Activated CD8-positive, alpha-beta memory T cell treated with anti-CD3 and anti-CD28 coated beads for 1 hour (primary cell): Measurements from ENCODE around the gene SLAMF9.

Source experiments
- DNase-seq, 2 donors: peaks; one replicate each; pipeline ENCODE4 v3.0.0-alpha.2; 2020; ENCODE audit warnings: low read depth in 1 of 2; ENCODE audit errors: extremely low read depth in 1 of 2

Gene SLAMF9

GRCh38 chr1:159946242-159947187, 7.5 kb downstream of the SLAMF9 start:
- DNase-seq = no peak

DNA sequence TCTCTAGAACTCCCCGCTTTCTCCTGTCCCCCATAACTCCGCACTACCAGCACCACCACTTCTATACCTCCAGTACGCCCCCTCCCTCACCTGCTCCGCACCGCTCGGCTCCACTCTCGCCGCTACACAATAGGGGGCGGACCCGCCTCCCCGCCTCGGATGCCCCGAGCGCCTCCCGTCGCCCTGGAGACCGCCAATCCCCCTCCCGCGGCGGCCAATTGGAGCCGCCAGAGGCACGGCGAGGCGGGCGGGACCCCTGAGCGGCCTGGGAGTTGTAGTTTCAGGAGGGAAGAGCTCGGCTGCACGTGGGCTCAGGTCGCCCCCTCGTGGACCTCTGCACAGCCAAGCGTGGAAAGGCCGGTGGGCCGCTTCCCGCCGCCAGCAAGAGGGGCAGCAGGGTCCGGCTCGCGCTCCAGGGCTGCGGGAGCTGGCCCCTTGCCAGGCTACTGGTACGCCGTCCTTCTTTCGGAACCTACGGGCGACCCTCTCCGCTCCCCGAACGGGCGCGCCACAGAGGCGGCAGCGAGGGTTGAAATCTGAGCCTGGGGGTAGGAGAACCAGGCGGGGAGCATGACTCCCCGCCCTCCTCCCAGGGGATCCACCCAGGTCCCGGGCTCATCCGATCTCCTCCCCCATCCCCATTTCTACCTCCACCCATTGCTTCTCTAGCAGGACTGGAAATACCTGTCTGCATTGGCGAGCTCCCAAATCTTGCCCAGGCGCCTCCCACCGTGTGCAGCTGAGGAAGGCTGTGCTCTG, 8.4 kb downstream of the SLAMF9 start, which contains the start of gene IGSF9:
IGSF9 (minus strand) TSS at position 131 of the 759 bp plus-strand sequence. CDS start 2,159 bp downstream, outside the sequence.
- peak; percentile 64 to 71 for DNase-seq

- no peak for DNase-seq
Measured at GRCh38 chr1:159944623-159945455, 9.2 kb downstream of the SLAMF9 start.

GRCh38 chr1:159943908-159944622, 10.0 kb downstream of the SLAMF9 start:
- no peak for DNase-seq

DNA sequence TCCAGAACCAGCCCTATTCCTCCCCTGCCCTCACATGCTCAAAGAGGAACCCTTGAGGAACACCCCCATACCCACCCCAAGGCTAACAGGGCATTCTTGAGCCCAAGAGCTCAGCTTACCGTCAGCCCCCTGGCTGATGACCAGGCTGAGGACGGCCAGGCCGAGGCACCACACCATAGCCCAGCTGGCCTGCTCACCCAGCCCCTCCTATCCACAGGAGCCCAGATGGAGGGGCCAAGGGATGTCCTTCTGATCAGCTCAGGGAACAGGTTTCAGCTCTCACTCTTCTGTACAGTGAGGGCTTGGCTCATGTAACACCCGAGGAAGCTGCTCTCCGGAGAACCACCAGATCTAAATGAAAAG, 10.8 kb downstream of the SLAMF9 start:
- DNase-seq = no peak

GRCh38 chr1:159942632-159943277, 11.3 kb downstream of the SLAMF9 start:
- no peak for DNase-seq

DNA sequence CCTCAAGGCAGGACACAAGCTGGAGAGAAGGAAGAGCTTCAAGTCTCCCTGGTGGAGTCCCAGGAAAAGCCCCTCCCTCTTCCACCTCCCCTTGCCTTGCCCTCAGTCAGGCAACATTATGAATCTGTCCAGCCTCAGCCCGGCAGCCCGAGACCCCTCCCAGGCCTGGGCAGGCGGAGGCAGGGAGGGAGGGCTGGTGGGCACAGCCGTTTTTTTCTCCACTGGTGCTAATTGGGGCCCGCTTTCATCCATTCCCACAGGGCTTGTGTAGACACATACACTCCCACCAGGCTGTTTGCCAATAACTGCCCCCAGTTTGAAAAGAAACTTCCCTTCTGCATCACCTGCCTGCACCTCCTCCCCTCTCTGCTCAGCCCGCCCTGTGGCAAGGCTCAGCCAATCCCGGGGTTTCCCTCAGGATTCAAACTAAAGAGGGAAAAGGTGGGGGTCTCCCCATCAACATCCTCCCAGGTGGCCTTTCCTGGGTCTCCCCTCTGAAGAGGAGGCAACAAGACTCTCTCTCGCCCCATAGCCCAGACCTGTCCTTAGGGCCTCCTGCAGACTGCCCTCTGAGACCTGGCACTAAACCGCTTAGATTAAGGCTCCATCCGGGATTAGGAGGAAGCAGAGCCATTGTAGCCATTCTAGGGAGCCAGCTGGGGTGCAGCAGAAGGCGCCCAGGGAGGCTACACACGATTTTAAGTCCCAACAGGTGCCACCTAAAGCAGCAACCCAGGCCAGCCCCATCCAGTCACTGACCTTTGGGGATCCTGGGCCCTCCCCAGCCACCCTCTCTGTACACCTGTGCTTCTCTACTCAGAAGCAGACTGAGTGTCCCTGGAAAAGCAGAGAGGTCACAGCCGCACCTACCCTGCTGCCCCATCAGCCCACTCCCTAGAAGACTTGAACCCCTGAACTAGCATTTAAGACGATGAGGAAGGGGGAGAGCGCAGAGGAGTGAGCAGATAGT, 12.2 kb downstream of the SLAMF9 start:
- DNase-seq = no peak

- DNase-seq = no peak
Measured at GRCh38 chr1:159941141-159941540, 12.9 kb downstream of the SLAMF9 start.

DNA sequence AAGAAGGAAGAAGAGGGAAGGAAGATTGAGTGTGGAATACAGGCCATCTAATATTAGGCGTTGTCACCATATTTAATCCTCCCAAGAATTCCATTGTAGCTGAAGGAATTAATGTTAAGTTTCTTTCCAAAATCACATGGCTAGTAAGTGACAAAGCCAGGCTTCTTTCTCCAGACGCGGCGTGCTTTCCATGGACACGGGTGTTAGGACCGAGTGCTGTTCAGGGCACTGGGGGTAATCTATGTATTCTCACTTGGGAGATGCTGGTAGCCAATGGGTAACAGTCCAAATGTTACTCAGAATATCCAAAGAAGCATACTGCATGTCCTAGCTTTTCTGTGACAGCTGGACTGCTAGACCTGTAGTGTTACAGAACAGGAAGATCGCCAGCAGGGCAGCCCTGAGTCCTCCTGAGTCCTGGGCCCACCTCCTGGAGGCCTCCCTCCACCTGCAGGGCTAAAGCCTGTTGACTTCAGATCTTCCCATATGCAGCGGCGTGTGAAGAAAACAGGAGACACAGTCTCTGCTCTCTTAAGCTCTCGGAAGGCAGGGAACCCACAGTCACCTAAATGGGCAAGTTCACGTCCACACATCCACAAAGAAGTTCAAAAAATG, 13.9 kb downstream of the SLAMF9 start:
- DNase-seq = no peak

GRCh38 chr1:159939678-159940002, 14.4 kb downstream of the SLAMF9 start:
- no peak for DNase-seq

DNA sequence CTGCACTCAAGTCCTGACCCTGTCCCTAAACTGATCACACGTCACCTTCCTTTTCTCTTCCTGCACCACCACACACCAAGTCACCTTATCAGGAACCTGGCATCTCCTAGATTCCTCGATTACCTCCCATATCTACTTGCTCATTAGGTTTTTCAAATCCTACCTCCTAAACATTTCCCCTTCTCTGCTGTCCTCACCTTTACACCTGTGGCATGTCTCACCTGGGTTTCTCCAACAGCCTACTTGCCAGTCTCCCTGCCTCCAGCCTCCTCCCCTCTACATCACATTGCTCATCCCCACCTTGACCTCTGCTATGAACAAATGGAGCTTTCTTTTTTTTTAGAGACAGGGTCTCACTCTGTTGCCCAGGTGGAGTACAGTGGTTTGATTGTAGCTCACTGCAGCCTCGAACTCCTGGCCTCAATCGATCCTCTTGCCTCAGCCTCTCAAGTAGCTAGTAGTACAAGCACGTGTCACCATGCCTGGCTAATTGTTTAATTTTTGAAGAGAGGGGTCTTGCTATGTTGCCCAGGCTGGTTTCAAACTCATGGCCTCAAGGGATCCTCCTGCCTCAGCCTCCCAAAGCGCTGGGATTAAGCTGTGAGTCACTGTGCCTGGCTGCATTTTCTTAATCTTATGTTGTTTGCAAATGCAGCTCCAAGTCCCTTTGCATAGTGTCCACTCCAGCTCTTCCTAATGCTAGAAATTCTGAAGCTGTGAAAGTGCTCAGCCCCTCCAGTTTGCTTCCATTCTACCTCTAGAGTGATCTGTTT, 14.9 kb downstream of the SLAMF9 start:
- no peak for DNase-seq

DNA sequence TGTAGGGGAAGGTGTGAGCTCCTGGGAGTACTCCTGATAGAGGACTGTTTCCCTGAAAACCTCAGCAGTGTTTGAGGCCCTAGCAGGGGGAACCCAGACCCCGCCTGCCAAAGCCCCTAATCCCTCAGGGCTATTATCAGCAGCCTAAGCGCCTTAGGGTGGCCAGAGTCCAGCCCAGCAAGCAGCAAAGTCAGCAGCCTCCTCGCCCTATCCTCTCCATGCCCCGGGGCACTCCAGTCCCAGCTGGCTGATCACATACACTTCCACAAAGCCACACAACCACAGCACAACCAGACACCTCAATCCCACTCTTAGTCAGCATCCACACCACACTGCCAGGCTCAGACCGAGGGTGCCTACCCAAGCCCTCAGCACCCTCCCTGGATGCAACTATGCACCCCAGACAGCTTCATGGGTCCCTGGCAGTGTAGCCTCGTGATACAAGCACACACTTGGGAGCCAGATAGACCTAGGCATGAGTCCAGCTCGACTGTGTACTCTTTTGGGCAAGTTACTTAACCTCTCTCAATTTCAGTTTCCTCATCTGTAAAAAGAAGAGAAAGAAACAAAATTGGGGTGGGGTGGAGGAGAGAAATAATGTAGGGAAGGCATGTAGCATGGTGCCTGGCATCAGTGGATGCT, 15.7 kb downstream of the SLAMF9 start:
- no peak for DNase-seq

- no peak for DNase-seq
Measured at GRCh38 chr1:159937054-159937750, 16.8 kb downstream of the SLAMF9 start.

GRCh38 chr1:159936273-159936904, 17.6 kb downstream of the SLAMF9 start:
- peak; percentile 56 to 78 for DNase-seq

DNA sequence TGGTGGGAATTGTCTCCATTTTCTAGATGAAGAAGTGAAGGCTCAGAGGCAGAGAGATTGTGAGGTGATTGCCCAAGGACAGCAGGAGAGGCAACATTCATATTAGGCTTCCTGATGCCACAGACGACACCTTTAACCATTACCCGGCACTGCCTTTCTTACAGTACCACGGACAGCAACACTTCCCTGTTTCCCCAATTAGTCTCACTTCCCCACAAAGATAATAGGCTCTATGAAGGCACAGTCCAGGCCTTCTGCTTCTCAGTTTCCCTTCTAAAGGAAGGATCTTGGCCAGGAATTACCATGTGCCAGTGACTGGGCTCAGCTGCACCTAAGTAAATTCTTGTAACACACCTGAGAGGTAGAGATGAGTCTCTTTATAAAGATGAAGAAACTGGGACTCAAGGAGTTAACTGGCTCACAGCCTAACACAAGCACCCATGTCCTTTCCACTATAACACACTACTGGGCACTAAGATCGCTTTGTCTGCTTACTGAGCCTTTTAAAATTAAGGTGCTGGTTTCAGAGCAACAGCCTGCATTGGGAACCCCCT, 18.2 kb downstream of the SLAMF9 start:
- DNase-seq = no peak

GRCh38 chr1:159935305-159935704, 18.7 kb downstream of the SLAMF9 start:
- DNase-seq = no peak
